Panc1 (cell line): ENCODE results near the gene ELMO2. TPM values are rescaled to one million over a fixed set of nuclear protein-coding genes. Genes with fewer than 3 reads are reported as not detected.

Experiments used
- ATAC-seq: fragments of 200-7000 bp; cut with Tn5 transposase; 2 replicates; pipeline ENCODE4 v1.9.1; 2020; ENCODE audit warnings: mild to moderate bottlenecking, moderate library complexity
- BruUV-seq: library from RNA; stranded (reverse); fragments of 400-500 nt; replicated peaks from 2 replicates; lab custom pipeline; 2021; lab: Mats Ljungman, UMichigan
- CTCF ChIA-PET: fragments of 300-600 bp; sonication (Branson Sonifier 250); formaldehyde crosslinking; loops from one replicate; lab custom pipeline; 2022; ENCODE audit warnings: antibody characterized with exemption; lab: Charles Lee
- POLR2A ChIA-PET: fragments of 300-600 bp; sonication (Branson Sonifier 250); formaldehyde crosslinking; loops from one replicate; lab custom pipeline; 2022; ENCODE audit warnings: antibody characterized with exemption; lab: Charles Lee
- DNase-seq: peaks from one replicate; pipeline ENCODE4 v3.0.0-alpha.2; 2010; ENCODE audit warnings: low read depth, low spot score
- H3K27ac ChIP-seq: 2 replicates; pipeline ENCODE4 v1.5.1; 2011; ENCODE audit warnings: mild to moderate bottlenecking, low read length, inconsistent platforms
- H3K27me3 ChIP-seq: fragments of 200-500 bp; sonication (Bioruptor generic); 2 replicates; pipeline ENCODE4 v1.6.0; 2014; ENCODE audit warnings: low read length, inconsistent platforms; ENCODE audit not compliant: control insufficient read depth, insufficient read depth
- H3K36me3 ChIP-seq: fragments of 200-500 bp; sonication (Bioruptor generic); 2 replicates; pipeline ENCODE4 v1.5.1; 2014; ENCODE audit warnings: inconsistent platforms, mild to moderate bottlenecking, low read length, moderate library complexity; ENCODE audit not compliant: control insufficient read depth, insufficient read depth
- H3K4me1 ChIP-seq: 2 replicates; pipeline ENCODE4 v1.5.1; 2011; ENCODE audit warnings: inconsistent platforms, mild to moderate bottlenecking, low read length, moderate library complexity; ENCODE audit not compliant: control insufficient read depth, insufficient read depth
- H3K4me3 ChIP-seq, 2 experiments: 2 replicates each; pipeline ENCODE4 v1.5.1; 2011 to 2012; ENCODE audit warnings: low read depth in 2 of 2, low read length in 2 of 2, mild to moderate bottlenecking in 2 of 2, inconsistent platforms in 1 of 2, moderate library complexity in 1 of 2
- H3K9me3 ChIP-seq: fragments of 200-500 bp; sonication (Bioruptor generic); 2 replicates; pipeline ENCODE4 v1.5.1; 2014; ENCODE audit warnings: low read depth, mild to moderate bottlenecking, inconsistent platforms, low read length, moderate library complexity; ENCODE audit not compliant: control insufficient read depth, insufficient read depth
- POLR2AphosphoS5 ChIP-seq: IDR thresholded peaks from 2 replicates; pipeline ENCODE4 v1.6.1; 2012; ENCODE audit warnings: mild to moderate bottlenecking, low read depth, low read length, moderate library complexity
- SIN3A ChIP-seq: IDR thresholded peaks from 2 replicates; pipeline ENCODE4 v1.6.1; 2012; ENCODE audit warnings: low read depth, mild to moderate bottlenecking, low read length, moderate library complexity, borderline replicate concordance; ENCODE audit not compliant: insufficient read depth
- TCF7L2 ChIP-seq: IDR thresholded peaks from 2 replicates; pipeline ENCODE4 v1.6.1; 2011; ENCODE audit warnings: mild to moderate bottlenecking, low read depth, low read length, inconsistent platforms
- in situ Hi-C: cut with HindIII; loops from 2 replicates; pipeline ENCODE4 v1.10.0; 2016; ENCODE audit warnings: low sequenced_read_pairs, low pct_unique_long_range_greater_than_20kb
- intact Hi-C: fragments of 100-400 bp; cut with micrococcal nuclease; formaldehyde crosslinking; loops from one replicate; pipeline ENCODE4 v1.10.0; 2022; ENCODE audit not compliant: unreplicated experiment
- total RNA-seq: library from RNA; stranded (reverse); gene quantifications from one replicate; pipeline ENCODE4 v1.2.1, GENCODE V29; 2021; ENCODE audit not compliant: unreplicated experiment
- TF ChIP-seq, protein P1 (sequence below): fragments of 450-650 bp; IDR thresholded peaks from 2 replicates; pipeline ENCODE4 v1.5.1; 2017; ENCODE audit warnings: mild to moderate bottlenecking
- TF ChIP-seq, protein P2 (sequence below), 2 experiments: IDR thresholded peaks; 2 replicates each; pipeline ENCODE4 v1.6.1; 2011 to 2012; ENCODE audit warnings: low read depth in 2 of 2, control low read depth in 1 of 2, low read length in 1 of 2, mild to moderate bottlenecking in 1 of 2, moderate library complexity in 1 of 2; ENCODE audit not compliant: insufficient read depth in 1 of 2

The ELMO2 gene
- total RNA-seq, 1 experiment from 2014 or later = 40.4 TPM

GRCh38 chr20:46324960-46325703 is 81.3 kb downstream of the ELMO2 start:
- ChIA-PET CTCF (interaction anchor here (1.0 kb wide), 1 partner anchor 24 kb away, joined by 3 read pairs; no protein-coding TSS in a partner anchor), POLR2A (no interaction called here)
- no peaks in the 10 kb centered on the region; the same call in 1 of the 2 replicates for H3K27me3 ChIP-seq
- in situ Hi-C loops = no loop called here
- BruUV-seq = no TSS peak
- intact Hi-C loops = no loop called here
- ATAC-seq (peak; percentile 89), DNase-seq (no peak)
- no peaks in the 10 kb centered on the region for H3K36me3 ChIP-seq
- H3K27ac ChIP-seq = no peak overlapping the region
- no peaks in the 10 kb centered on the region for H3K9me3 ChIP-seq
- TF ChIP-seq POLR2AphosphoS5 (no peak), TCF7L2 (no peak), SIN3A (no peak)
- TF ChIP-seq, protein P1, sequence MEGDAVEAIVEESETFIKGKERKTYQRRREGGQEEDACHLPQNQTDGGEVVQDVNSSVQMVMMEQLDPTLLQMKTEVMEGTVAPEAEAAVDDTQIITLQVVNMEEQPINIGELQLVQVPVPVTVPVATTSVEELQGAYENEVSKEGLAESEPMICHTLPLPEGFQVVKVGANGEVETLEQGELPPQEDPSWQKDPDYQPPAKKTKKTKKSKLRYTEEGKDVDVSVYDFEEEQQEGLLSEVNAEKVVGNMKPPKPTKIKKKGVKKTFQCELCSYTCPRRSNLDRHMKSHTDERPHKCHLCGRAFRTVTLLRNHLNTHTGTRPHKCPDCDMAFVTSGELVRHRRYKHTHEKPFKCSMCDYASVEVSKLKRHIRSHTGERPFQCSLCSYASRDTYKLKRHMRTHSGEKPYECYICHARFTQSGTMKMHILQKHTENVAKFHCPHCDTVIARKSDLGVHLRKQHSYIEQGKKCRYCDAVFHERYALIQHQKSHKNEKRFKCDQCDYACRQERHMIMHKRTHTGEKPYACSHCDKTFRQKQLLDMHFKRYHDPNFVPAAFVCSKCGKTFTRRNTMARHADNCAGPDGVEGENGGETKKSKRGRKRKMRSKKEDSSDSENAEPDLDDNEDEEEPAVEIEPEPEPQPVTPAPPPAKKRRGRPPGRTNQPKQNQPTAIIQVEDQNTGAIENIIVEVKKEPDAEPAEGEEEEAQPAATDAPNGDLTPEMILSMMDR = no peak; the same call in 1 of the 2 replicates
- TF ChIP-seq, protein P2, sequence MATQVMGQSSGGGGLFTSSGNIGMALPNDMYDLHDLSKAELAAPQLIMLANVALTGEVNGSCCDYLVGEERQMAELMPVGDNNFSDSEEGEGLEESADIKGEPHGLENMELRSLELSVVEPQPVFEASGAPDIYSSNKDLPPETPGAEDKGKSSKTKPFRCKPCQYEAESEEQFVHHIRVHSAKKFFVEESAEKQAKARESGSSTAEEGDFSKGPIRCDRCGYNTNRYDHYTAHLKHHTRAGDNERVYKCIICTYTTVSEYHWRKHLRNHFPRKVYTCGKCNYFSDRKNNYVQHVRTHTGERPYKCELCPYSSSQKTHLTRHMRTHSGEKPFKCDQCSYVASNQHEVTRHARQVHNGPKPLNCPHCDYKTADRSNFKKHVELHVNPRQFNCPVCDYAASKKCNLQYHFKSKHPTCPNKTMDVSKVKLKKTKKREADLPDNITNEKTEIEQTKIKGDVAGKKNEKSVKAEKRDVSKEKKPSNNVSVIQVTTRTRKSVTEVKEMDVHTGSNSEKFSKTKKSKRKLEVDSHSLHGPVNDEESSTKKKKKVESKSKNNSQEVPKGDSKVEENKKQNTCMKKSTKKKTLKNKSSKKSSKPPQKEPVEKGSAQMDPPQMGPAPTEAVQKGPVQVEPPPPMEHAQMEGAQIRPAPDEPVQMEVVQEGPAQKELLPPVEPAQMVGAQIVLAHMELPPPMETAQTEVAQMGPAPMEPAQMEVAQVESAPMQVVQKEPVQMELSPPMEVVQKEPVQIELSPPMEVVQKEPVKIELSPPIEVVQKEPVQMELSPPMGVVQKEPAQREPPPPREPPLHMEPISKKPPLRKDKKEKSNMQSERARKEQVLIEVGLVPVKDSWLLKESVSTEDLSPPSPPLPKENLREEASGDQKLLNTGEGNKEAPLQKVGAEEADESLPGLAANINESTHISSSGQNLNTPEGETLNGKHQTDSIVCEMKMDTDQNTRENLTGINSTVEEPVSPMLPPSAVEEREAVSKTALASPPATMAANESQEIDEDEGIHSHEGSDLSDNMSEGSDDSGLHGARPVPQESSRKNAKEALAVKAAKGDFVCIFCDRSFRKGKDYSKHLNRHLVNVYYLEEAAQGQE (IDR thresholded peaks at IDR 0.05; ENCODE audit: insufficient read depth in 1 of 2, low read depth in 2 of 2, low read length in 1 of 2) = no peak
- H3K4me1 ChIP-seq = no peaks in the 10 kb centered on the region
- no peak overlapping the region for H3K4me3 ChIP-seq

DNA sequence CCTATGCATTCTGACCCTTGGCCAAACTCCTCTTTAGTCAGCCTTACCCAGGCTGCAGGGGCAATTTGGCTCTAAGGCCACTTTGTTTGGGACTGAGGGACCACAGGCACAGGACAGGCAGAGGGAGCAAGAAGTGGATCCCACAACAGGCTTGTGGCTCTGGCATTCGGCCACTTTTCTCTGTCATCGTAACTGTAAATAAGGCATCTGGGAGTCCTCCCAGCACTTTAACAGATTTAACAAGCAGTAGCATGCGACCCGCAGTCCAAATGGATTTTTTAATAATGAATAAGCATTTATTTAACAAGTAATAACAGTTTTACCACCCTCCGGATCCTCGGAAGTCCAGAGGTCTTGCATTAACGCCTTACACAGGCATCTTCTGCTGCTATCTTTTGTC is 82.0 kb downstream of the ELMO2 start:
- DNase-seq (no peak), ATAC-seq (no peak)
- H3K4me1 ChIP-seq = no peaks in the 10 kb centered on the region
- in situ Hi-C loops (no loop called here), intact Hi-C loops (no loop called here)
- TF ChIP-seq, protein P1 = no peak
- no peak for TF ChIP-seq SIN3A
- no peak for TF ChIP-seq TCF7L2
- TF ChIP-seq, protein P2 (IDR thresholded peaks at IDR 0.05; ENCODE audit: insufficient read depth in 1 of 2, low read depth in 2 of 2, low read length in 1 of 2) = no peak
- no peak for TF ChIP-seq POLR2AphosphoS5
- BruUV-seq = no TSS peak
- no peaks in the 10 kb centered on the region; the same call in 1 of the 2 replicates for H3K27me3 ChIP-seq
- no peaks in the 10 kb centered on the region for H3K36me3 ChIP-seq
- ChIA-PET CTCF (no interaction called here), POLR2A (no interaction called here)
- H3K9me3 ChIP-seq = no peaks in the 10 kb centered on the region
- no peak overlapping the region for H3K4me3 ChIP-seq
- no peak overlapping the region for H3K27ac ChIP-seq
